HL-60 (cell line): Measurements from ENCODE around the gene FARP1.

Source experiments
- GABPA ChIP-seq: IDR thresholded peaks from 2 replicates; pipeline ENCODE4 v1.6.1; 2012; ENCODE audit warnings: low read depth
- POLR2AphosphoS5 ChIP-seq: IDR thresholded peaks from 2 replicates; pipeline ENCODE4 v1.6.1; 2012; ENCODE audit warnings: low read depth
- TF ChIP-seq, protein P1 (sequence below): IDR thresholded peaks from one replicate; pipeline ENCODE4 v1.5.1; 2011; ENCODE audit warnings: low read length, control low read depth, inconsistent platforms; ENCODE audit not compliant: insufficient read depth
- TF ChIP-seq, protein P2 (sequence below): IDR thresholded peaks from 2 replicates; pipeline ENCODE4 v1.6.1; 2012; ENCODE audit warnings: low read depth; ENCODE audit not compliant: insufficient replicate concordance

DNA sequence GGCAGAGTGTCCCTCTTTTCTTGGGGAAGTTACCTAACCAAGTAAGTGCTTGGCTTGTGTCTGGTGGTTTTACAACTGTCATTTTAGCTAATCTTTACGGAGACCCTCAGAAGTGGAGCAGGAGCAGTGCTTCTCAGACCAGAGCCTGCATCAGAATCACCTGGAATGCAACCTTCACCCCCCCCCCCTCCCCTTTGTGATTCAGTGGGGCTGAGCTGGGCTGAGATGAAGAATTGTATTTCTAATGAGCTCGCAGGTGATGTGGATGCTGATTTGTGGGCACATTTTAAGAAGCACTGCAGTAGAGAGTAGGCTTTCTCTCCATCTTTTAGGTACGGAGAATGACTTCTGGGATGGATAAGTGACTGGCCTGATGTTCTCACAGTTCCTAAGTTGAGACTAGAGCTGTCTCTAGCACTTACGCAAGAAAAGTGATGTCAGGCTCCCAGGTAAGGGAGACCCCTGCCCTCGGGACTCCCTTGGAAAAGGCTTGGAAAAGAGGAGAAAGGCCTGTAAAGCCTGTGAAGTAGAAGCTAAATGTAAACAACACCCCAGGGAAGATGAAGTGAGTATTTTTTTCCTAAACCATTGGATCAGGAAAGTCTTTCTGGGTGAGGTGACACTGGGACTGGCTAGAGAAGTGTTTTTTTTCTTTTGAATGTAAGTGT, 57.5 kb downstream of the FARP1 start:
- TF ChIP-seq, protein P1, sequence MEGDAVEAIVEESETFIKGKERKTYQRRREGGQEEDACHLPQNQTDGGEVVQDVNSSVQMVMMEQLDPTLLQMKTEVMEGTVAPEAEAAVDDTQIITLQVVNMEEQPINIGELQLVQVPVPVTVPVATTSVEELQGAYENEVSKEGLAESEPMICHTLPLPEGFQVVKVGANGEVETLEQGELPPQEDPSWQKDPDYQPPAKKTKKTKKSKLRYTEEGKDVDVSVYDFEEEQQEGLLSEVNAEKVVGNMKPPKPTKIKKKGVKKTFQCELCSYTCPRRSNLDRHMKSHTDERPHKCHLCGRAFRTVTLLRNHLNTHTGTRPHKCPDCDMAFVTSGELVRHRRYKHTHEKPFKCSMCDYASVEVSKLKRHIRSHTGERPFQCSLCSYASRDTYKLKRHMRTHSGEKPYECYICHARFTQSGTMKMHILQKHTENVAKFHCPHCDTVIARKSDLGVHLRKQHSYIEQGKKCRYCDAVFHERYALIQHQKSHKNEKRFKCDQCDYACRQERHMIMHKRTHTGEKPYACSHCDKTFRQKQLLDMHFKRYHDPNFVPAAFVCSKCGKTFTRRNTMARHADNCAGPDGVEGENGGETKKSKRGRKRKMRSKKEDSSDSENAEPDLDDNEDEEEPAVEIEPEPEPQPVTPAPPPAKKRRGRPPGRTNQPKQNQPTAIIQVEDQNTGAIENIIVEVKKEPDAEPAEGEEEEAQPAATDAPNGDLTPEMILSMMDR: no peak
- no peak for TF ChIP-seq POLR2AphosphoS5
- TF ChIP-seq, protein P2, sequence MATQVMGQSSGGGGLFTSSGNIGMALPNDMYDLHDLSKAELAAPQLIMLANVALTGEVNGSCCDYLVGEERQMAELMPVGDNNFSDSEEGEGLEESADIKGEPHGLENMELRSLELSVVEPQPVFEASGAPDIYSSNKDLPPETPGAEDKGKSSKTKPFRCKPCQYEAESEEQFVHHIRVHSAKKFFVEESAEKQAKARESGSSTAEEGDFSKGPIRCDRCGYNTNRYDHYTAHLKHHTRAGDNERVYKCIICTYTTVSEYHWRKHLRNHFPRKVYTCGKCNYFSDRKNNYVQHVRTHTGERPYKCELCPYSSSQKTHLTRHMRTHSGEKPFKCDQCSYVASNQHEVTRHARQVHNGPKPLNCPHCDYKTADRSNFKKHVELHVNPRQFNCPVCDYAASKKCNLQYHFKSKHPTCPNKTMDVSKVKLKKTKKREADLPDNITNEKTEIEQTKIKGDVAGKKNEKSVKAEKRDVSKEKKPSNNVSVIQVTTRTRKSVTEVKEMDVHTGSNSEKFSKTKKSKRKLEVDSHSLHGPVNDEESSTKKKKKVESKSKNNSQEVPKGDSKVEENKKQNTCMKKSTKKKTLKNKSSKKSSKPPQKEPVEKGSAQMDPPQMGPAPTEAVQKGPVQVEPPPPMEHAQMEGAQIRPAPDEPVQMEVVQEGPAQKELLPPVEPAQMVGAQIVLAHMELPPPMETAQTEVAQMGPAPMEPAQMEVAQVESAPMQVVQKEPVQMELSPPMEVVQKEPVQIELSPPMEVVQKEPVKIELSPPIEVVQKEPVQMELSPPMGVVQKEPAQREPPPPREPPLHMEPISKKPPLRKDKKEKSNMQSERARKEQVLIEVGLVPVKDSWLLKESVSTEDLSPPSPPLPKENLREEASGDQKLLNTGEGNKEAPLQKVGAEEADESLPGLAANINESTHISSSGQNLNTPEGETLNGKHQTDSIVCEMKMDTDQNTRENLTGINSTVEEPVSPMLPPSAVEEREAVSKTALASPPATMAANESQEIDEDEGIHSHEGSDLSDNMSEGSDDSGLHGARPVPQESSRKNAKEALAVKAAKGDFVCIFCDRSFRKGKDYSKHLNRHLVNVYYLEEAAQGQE: no peak
- no peak for TF ChIP-seq GABPA
